Skeletal muscle tissue (tissue), 4 donors: Measurements from ENCODE around the gene OSGIN1. TPM values are rescaled to one million over a fixed set of nuclear protein-coding genes. Genes with fewer than 3 reads are reported as not detected.

ENCODE experiments used
- H3K27ac ChIP-seq: one replicate; pipeline ENCODE4 v1.7.0; 2013; ENCODE audit warnings: mild to moderate bottlenecking, low read depth, low read length, inconsistent platforms
- H3K27me3 ChIP-seq, 3 donors: one replicate each; pipeline ENCODE4 v1.7.0; 2013; ENCODE audit warnings: low read length in 3 of 3; ENCODE audit not compliant: control insufficient read depth in 3 of 3, insufficient read depth in 3 of 3
- H3K36me3 ChIP-seq, 3 donors: one replicate each; pipeline ENCODE4 v1.7.0; 2013; ENCODE audit warnings: low read length in 3 of 3; ENCODE audit not compliant: control insufficient read depth in 3 of 3, insufficient read depth in 3 of 3
- H3K4me1 ChIP-seq, 3 donors: one replicate each; pipeline ENCODE4 v1.7.0; 2013; ENCODE audit warnings: low read length in 3 of 3, mild to moderate bottlenecking in 3 of 3; ENCODE audit not compliant: control insufficient read depth in 3 of 3, insufficient read depth in 3 of 3
- H3K4me3 ChIP-seq, 3 donors: one replicate each; pipeline ENCODE4 v1.7.0; 2013; ENCODE audit warnings: low read length in 3 of 3
- H3K9ac ChIP-seq, 3 donors: one replicate each; pipeline ENCODE4 v1.7.0; 2013; ENCODE audit warnings: low read length in 3 of 3, mild to moderate bottlenecking in 3 of 3, moderate library complexity in 2 of 3, low read depth in 1 of 3
- H3K9me3 ChIP-seq, 3 donors: one replicate each; pipeline ENCODE4 v1.7.0; 2013; ENCODE audit warnings: low read length in 3 of 3; ENCODE audit not compliant: control insufficient read depth in 3 of 3
- total RNA-seq: library from RNA; depleted of rRNA; stranded (reverse); fragments of >200 nt; gene quantifications from one replicate; pipeline ENCODE4 v1.2.3, GENCODE V29; 2014
- donor health status: Osteomylitis.

The OSGIN1 gene
- total RNA-seq, 1 donor from 2014 or later: 0.52 TPM

GRCh38 chr16:83971165-83972130 is 18.4 kb downstream of the OSGIN1 start:
- no peaks in the 10 kb centered on the region for H3K4me1 ChIP-seq
- H3K9ac ChIP-seq: no peak overlapping the region
- no peaks in the 10 kb centered on the region for H3K9me3 ChIP-seq
- no peak overlapping the region for H3K27ac ChIP-seq
- H3K27me3 ChIP-seq: peaks cover 2 to 13% (median 4%) of the 10 kb centered on the region in 3 donors
- no peaks in the 10 kb centered on the region for H3K36me3 ChIP-seq
- no peak overlapping the region for H3K4me3 ChIP-seq

- Histone ChIP-seq H3K27ac (no peak overlapping the region), H3K9me3 (no peaks in the 10 kb centered on the region), H3K9ac (no peak overlapping the region), H3K36me3 (no peaks in the 10 kb centered on the region), H3K4me3 (no peak overlapping the region), H3K27me3 (peaks cover 2 to 13% (median 4%) of the 10 kb centered on the region in 3 donors), H3K4me1 (no peaks in the 10 kb centered on the region)
These were observed 19.4 kb downstream of the OSGIN1 start for GRCh38 chr16:83972256-83973008.

- no peaks in the 10 kb centered on the region for H3K4me1 ChIP-seq
These were observed 20.0 kb downstream of the OSGIN1 start for GRCh38 chr16:83973077-83973476.

GRCh38 chr16:83973581-83974385 is 20.7 kb downstream of the OSGIN1 start:
- H3K36me3 ChIP-seq: no peaks in the 10 kb centered on the region
- no peaks in the 10 kb centered on the region for H3K4me1 ChIP-seq
- H3K9ac ChIP-seq: no peak overlapping the region
- H3K9me3 ChIP-seq: peaks cover 0 to 7% (median 4%) of the 10 kb centered on the region in 3 donors
- no peak overlapping the region for H3K27ac ChIP-seq
- peaks cover 2 to 13% (median 4%) of the 10 kb centered on the region in 3 donors for H3K27me3 ChIP-seq
- H3K4me3 ChIP-seq: no peak overlapping the region

More at GRCh38 chr16:83973077-83973476, 20.0 kb downstream of the OSGIN1 start:
- Histone ChIP-seq H3K27ac (no peak overlapping the region), H3K9ac (no peak overlapping the region), H3K4me3 (no peak overlapping the region), H3K27me3 (peaks cover 2 to 13% (median 4%) of the 10 kb centered on the region in 3 donors), H3K9me3 (peaks cover 0 to 3% (median 2%) of the 10 kb centered on the region in 3 donors), H3K36me3 (no peaks in the 10 kb centered on the region)

GRCh38 chr16:83974475-83974874 is 21.4 kb downstream of the OSGIN1 start:
- Histone ChIP-seq H3K9ac (no peak overlapping the region), H3K36me3 (no peaks in the 10 kb centered on the region), H3K27ac (no peak overlapping the region), H3K4me3 (no peak overlapping the region), H3K4me1 (no peaks in the 10 kb centered on the region), H3K9me3 (peaks cover 0 to 7% (median 4%) of the 10 kb centered on the region in 3 donors), H3K27me3 (peaks cover 2 to 11% (median 4%) of the 10 kb centered on the region in 3 donors)

- Histone ChIP-seq H3K36me3 (no peaks in the 10 kb centered on the region), H3K4me1 (no peaks in the 10 kb centered on the region), H3K9me3 (peaks cover 0 to 7% (median 4%) of the 10 kb centered on the region in 3 donors), H3K4me3 (no peak overlapping the region), H3K9ac (no peak overlapping the region), H3K27me3 (peaks cover 0 to 6% (median 2%) of the 10 kb centered on the region in 3 donors), H3K27ac (no peak overlapping the region)
These were observed 22.7 kb downstream of the OSGIN1 start for GRCh38 chr16:83975590-83976260.

DNA sequence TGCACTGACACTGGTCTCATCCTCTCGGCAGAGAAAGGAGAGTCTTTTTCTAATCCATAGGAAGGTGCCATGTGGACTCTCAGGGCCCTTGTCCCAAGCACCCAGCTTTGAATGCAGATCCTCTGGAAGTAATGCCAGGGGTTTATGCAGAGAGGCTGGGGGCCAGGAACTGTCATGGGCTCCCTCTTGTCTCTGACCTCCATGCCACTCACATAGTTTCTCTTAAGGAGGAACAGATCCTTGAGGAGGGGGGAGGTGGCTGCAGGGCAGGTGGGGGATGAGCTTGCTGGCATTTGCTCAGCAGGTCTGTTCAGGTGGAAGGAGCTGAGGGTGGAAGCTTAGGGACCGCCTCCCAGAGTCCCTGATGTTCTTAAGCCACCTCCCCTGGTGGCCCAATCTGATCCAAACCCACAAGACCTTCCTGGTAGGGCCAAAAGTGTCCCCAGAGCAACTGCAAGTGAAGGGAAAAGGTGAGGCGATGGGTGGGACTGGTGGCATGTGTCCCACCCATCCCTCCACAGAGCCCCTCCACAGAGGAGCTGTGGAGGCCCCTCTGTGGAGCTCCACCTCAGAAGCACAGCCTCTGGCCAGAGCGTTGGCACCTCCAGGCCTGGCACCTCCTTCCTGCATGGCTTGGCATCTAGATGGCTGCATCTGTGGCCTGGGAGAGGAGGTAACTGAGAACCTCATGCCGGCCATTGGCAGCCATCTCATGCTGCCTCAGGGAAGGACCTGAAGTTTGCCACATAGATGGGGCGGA is 24.2 kb downstream of the OSGIN1 start:
- no peak overlapping the region for H3K4me3 ChIP-seq
- H3K27me3 ChIP-seq: peaks cover 0 to 6% (median 2%) of the 10 kb centered on the region in 3 donors
- H3K4me1 ChIP-seq: no peaks in the 10 kb centered on the region
- peaks cover 0 to 10% (median 4%) of the 10 kb centered on the region in 3 donors for H3K9me3 ChIP-seq
- H3K36me3 ChIP-seq: no peaks in the 10 kb centered on the region
- H3K27ac ChIP-seq: no peak overlapping the region
- H3K9ac ChIP-seq: no peak overlapping the region

DNA sequence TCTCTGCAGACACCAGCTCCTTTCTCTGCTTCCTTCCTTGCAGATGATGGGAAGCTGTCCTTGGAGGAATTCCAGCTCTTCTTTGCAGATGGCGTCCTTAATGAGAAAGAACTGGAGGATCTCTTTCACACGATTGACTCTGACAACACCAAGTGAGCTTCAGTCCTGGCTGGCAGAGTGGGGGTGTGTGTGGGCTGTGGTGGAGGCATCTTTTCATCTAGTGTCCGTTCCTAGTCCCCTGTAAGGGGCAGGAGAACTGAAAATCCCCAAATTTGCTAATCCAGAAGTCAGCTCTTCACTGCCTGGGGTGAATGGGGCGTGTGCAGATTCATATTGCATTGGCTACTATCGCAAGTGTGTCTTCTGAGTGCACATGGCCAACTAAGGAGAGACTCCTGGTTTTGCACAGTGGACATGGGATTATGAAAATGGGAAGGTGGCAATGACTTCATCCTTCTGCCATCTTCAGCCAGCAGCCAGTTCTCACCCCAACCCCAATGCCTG is 25.4 kb downstream of the OSGIN1 start:
- no peak overlapping the region for H3K27ac ChIP-seq
- H3K4me3 ChIP-seq: no peak overlapping the region
- H3K4me1 ChIP-seq: no peaks in the 10 kb centered on the region
- peaks cover 0 to 6% (median 2%) of the 10 kb centered on the region in 3 donors for H3K27me3 ChIP-seq
- no peak overlapping the region for H3K9ac ChIP-seq
- peaks cover 0 to 10% (median 4%) of the 10 kb centered on the region in 3 donors for H3K9me3 ChIP-seq
- no peaks in the 10 kb centered on the region for H3K36me3 ChIP-seq
